ENCODE results near the gene FHOD3.
"Not testable (repeated sequence)": the region's sequence is repeated elsewhere in the genome, so short reads cannot be mapped to it uniquely, and the experiment has no call there.

The FHOD3 gene

DNA sequence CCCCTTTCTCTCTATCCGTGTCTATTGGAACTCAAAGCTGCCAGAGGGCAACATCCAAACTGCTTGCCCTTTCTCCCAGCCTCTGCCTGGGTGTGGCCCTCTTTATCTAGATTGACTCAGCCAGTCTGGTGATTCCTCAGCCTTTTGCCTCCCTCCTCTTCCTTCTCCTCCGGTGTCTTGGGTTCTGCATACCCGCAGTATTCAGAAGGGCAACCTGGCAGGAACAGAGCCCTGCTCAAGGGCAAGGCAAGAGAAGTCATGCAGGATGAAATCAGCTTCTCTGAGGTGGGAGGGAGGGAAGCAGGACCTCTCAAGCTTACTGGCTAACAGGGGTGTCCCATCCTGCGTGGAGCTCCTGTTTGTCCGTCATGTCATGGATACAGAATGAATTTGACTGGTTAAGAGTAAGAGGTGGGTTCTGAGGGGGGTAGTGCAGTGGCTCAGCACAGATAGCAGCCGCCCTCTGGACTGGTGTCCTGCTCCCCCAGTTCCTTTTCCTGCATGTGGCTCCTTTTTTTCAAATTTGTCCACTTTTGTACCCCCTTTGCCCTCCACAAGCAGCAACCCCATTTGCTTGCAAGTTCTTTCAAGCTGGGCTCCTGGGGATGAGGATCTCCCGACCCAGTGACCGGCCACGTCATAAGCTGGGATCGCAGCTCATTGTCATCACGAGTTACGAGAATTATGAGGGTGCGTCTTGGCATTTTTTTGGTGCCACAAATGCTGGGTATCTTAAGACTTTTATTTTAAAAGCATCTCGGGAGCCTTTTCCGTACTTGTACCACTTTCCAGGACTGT, 154.1 kb downstream of the FHOD3 start:
- no peak for DNase-seq (ENCODE audit: low read depth)

DNA sequence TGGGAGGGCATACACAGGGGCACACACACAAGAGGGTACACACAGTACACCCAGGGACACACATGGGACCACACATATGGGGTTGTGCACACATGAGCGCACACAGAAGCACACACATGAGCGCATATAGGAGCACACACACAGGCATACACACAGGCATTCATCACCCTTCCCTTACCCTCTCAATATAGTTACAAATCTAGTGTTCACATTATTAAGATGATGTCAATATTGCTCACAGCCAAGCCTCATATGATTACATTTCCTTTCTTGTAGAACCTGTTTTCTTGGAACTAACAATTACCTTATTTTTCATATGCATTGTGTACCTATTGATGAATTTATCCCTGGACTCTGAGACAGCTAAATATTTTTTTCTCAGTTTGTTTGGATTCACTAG, 156.7 kb downstream of the FHOD3 start:
- DNase-seq (ENCODE audit: low read depth) = no peak

DNA sequence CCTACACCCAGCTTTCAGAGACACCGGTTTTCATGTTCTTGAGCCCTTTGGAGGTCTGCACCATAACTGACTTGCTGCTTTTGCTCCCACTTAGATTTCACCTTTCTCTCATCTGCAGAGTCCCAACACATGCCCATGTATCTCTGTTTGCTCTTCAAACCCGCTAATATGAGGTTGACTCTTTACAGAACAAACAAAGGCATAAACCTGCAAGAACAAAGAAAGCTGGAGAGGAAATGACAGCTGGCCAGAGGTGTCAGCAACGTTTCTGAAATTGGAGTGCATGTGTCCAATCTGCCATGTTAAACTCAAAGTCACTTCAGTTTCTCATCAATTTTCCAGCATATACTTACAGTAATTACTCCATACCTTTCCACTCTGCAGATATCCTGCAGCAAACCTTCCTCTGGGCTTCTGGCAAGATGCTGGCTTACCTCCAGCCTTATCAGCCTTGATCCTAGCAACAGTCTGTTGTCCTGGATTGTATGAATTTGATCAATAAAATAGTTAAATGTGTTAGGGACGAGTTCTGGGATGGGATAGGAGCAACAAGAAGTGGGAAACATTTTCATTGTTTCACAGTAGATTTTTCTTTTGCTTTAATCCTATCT, 157.4 kb downstream of the FHOD3 start:
- no peak for DNase-seq (ENCODE audit: low read depth)

DNA sequence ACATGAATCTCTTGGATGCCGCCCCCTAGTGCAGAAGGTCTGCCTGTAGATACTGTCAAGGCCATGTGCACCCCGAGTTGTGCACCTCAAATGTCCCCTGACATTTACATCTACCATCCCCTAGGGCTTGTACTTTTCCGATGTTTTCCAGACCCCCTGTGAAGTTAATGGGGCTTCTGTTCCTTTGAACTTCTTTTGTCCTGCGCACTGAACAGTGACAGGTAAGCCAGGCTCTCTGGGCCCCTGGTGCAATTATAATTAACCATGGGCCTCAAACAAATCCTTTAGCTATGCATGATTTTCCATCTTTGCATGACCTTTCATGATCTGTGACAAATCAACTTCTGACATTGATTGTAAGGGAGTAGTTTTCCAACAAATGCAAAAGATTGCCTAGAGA, 158.4 kb downstream of the FHOD3 start:
- DNase-seq (ENCODE audit: low read depth) = no peak

DNA sequence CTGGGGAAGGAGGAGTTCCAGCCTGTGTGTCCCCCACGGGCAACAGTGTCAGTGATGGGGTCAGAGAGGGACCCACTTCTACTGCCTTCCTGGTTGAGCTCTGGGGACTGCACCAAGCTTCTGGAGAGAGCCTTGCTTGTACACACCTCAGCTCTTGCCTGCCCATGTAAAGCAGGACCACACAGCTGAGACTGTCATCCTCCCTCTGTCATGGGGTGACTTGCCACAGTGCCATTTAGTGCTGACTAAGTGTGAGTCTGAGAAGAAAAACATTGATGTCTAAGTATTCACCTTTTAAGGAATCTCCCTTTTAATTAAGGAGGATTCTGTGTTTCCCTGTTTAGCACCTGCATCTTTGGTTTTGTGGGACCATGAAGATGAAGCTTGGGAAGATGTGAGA, 159.1 kb downstream of the FHOD3 start:
- DNase-seq (ENCODE audit: low read depth) = no peak

DNA sequence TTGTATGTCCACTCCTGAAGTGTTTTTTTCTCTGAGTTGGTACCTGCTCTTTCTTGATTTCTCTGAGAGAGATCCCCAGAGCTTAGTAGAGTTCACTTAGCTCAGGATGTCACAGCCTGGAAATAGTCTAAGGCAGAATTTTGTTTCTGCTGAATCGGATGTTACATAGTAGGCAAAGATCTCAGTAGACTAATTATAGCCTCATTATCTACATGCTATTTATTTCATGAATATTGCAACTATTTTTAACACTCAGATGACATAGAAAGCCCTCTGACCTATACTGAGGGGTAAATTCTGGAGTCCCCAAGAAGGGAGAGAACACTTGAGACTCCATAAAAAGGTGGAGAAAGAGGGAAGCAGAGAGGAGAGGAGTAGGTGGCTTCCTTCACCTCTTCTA, 160.2 kb downstream of the FHOD3 start:
- no peak for DNase-seq (ENCODE audit: low read depth)

DNA sequence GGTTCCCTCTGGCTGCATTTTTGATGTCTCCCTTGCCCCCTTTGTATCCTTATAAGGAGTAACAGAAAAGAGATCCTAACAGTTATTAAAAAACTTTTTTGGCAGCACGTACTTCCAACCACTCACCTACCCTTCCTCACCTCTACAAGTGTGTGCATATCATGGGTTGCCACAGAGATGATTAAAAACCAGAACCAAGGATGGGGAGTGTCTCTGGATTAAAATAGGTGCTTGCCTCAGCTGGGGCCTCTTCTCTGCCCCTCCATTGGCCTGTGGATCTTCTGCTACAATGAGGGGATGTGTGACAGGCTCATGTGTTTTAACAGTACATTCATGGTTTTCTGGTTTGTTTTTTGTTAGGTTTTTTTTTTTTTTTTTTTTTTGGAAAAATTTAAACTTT, 160.8 kb downstream of the FHOD3 start:
- no peak for DNase-seq (ENCODE audit: low read depth)

DNA sequence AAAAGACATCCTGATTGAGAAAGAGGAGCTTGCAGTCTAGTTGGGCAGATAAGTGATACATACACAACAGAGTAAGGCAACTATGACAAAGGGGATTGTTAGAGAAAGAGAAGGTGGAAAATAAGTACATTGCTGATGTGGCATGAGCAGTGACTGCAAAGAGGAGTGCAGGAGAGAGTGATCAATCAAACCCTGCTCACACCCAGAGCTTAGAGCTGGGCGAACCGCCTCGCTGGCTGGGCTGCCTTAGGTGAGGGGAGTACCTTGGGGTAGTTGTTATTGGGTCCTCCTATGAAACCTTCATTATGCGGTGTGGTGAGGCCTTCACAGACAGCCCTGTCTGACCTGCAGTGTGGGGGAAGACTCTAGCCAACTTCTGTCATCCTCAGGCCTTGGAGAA, 161.7 kb downstream of the FHOD3 start:
- no peak for DNase-seq (ENCODE audit: low read depth)

DNA sequence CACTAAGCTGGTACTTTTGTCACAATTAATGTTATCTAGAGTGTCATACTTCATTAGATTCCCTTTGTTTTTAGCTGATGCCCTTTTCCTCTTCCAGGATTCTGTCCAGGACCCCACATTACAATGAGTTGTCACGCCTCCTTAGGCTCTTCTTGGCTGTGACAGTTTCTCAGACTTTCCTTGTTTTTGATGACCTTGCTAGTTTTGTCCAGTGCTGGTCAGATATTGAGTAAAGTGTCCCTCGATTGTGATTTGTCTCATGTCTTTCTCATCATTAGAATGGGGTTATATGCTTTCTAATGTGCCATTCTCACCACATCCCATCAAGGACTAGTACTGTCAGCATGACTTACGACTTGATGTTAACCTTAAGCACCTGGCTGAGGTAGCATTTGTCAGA, 162.3 kb downstream of the FHOD3 start:
- DNase-seq (ENCODE audit: low read depth) = no peak

DNA sequence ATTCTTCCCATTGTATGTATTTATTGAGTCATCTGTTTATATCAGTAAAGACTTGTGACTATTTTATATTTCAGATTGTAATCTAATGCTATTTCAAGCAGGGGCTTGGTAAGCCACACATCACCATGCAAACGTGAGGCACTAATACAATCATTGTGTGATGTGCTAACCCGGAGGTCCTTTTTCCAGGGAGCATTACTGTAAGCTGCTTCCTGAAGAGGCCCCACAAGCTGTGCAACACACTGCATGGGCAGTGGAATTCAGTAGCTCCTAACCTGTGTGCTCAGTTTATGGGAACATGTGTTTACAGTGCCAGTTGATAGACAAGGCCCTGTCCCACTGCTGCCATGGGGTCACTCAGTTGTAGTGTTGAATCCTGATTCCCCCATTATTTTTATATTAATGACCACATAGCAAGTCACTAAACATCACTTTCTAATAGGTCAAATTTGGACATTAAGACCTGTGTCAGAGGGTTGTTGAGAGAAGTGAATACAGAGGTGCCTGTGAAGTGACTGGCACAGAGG, 162.9 kb downstream of the FHOD3 start:
- no peak for DNase-seq (ENCODE audit: low read depth)

DNA sequence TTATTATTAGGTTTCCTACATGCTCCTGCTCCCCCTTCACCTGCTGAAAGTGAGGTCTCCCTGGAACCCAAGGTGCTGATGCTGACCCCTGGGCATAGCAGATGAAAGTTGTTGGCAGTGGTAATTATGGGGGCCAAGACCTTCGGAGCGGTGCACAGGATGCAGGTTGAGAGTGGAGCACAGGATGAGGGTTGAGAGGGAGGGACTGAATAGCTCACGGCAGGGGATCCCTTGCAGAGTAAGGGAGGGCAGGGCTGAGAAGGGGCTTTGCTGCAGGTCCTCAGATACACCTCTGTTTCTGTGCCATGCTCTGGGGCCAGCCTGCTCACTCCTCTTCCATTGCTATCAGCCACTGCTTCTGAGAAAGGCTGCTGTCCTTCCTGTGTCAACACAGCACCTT, 163.3 kb downstream of the FHOD3 start:
- no peak for DNase-seq (ENCODE audit: low read depth)

DNA sequence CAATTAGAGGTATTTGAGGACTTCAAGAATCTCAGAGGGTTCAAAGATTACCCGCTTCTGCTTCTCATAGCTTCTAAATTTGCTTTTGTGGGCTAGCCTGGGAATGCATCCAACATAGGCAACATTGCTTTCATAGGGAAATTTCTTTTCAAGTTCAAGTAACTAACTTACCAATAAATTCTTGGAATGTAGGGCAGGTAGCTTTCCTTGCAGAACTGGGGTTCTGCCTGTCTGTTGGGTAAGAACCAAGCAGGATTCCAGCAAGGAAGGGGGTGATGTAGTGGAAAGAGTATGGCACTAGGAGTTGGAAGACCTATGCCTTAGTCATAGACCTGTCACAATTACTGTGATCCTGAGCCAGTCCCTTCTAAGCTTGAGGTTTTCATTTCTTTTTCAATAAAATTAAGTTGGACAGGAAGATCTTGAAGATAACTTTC, 164.1 kb downstream of the FHOD3 start:
- no peak for DNase-seq (ENCODE audit: low read depth)

DNA sequence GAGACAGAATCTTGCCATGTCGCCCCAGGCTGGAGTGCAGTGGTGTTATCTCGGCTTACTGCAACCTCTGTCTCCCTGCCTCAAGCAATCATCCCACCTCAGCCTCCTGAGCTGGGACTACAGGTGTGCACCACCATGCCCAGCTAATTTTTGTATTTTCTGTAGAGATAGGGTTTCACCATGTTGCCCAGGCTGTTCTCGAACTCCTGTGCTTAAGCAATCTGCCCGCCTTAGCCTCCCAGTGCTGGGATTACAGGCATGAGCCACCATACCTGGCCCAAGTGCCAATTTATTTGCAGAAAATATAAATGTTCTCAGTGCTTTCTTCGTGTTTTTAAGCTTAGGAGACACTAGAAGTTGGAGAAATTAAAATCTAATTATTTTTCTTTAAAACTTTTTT, 166.0 kb downstream of the FHOD3 start:
- DNase-seq (ENCODE audit: low read depth) = not testable (repeated sequence)

DNA sequence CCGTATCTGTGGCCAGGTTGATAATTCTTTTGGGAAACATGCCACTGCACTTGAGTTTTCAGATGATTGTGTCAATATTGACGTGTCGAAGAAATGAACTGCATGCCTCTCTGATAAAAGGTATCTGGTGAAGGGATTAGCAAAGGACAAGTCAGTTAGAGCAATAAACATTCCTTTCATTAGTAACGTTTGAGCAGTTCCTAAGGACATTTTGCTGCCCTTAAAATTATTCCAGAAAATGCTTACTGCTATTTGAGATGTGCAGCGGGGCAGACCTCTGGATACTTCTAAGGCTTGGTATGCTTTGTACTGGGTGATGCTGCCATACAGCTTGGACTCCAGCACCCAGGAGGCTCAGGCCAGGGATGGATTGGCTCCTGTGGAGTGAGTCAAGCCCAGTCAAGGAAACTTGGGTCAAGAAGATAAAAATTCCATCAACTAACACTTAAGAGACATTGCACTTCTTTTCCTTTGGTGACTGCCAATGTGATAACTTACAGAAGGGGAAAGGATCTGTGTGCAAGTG, 166.7 kb downstream of the FHOD3 start:
- DNase-seq (ENCODE audit: low read depth) = no peak

DNA sequence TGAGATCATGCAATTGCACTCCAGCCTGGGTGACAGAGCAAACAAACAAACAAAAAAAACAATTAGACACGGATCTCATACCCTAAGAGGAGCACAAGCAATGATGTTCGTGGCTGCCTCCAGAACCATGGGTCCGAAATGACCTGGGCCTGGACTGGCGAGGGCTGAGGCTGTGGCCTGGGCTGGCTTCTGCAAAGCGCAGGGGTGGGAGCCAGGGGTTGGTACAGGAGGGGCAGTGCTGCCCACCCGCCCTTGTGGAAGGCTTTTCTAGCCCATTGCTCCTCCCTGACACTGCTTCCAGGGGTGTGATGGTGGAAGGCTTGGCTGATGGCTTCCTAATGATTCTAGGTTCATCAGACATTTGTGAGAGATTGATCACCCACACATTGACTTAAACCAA, 167.8 kb downstream of the FHOD3 start:
- no peak for DNase-seq (ENCODE audit: low read depth)

DNA sequence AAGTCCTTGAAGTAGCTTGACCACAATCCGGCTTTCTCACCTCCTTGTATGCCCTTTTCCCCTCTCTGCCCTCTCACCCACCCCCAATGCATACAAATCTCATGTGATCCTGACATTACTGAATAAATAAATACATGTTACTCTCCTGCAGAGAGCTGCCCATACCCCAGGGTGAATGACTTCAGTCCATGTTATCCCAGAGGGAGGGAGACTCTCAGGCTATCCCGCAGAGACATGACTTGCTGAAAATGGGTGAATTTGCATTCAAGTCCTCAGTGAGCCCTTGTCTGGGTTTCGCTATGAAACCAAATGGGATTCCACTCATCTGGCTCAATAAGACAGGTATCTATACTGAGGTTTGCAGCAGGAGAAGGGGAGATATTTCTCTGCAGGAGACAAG, 168.5 kb downstream of the FHOD3 start:
- no peak for DNase-seq (ENCODE audit: low read depth)

DNA sequence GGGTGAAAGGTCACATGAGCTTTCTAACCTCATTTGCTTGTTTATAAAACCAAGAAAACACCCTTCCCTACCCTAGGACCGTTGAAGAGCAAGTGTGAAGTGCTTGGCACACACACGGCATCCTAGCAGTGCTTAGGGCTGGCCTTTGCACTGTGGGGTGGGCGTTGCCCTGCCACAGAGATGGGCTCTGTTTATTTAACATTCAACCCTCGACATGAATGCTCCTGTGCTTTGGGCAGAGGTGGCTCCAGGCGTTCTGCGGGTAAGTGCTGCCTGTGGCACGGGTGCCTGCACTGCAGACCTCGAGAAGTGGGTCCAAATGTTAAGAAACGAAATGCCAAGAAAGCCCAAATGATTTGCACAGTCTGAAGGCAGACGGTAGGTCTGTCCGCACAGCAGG, 170.1 kb downstream of the FHOD3 start:
- DNase-seq (ENCODE audit: low read depth) = no peak

DNA sequence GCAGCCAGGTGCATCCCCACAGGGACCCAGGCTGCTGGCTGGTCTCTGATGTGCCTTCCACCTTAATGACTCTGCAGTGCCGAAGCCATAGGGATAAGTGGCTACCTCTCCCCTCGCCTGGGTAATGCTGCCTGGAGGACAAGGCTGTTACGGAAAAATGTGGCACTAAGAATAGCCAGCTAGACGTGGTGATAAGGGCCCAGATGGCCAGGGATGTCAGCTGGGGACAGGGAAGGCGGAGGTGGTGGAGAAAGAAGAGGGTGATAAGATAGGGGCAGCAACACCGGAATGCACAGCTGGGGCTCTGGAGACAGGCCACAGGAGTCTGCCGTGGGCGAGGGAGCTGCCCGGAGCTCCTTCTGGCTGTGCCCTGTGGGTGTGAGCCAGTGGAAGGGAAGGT, 170.6 kb downstream of the FHOD3 start:
- no peak for DNase-seq (ENCODE audit: low read depth)

DNA sequence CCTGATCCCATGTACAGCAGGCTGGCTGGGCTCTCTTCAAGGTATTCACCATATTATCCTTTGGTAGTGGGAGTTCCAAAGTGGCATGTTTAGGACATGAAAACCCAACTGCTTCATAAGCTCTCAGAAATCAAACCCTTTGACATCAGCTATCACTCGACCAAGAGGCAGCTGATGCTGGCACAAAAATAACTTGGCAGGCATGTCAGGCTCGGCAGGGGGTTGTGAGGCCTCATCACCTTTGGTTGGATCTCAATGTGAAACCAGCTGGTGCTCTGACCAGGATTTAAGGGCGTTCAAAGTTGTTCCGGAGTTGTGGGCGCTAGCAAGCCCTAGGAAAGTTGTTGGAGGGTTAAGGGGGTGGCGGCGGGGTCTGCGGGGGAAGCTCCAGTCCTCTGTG, 171.9 kb downstream of the FHOD3 start:
- DNase-seq (ENCODE audit: low read depth) = no peak

DNA sequence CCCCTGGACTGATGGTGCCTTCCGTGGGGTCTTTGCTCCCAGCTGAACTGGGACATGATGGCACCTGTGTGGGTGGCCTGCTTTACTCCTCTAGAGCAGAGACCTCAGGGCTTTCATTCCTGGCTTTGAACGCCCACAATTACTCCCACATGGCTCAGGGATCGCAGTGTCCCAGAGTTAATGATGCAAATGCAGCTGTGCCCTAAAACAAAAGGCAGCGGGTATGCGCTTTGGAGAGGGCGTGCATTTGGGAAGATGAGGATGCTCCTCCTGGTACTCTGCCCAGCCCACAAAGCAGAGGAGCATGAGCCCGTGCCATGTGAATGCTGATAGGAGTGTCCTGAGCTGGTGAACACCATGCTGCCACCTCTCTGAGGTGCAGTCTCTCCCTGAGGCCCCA, 173.4 kb downstream of the FHOD3 start:
- DNase-seq (ENCODE audit: low read depth) = no peak

DNA sequence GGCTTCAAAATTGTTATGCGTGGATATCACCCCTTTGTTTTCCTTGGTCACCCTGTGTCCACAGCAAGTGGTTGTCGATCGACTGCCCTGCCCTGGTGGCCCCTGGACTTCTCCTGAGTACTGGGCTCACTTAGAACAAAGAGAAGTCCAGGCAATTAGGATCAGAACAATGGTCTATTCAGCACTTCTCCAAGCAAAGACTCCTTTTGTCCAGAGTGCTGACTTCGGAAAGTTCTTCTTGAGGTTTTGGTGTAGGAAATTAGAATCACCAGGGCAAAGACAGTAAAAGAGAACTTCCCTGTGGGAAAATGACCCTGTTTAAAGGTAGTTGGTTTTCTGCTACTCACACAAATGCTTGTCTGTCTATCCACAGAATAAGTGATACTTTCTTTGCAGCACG, 173.9 kb downstream of the FHOD3 start:
- no peak for DNase-seq (ENCODE audit: low read depth)

DNA sequence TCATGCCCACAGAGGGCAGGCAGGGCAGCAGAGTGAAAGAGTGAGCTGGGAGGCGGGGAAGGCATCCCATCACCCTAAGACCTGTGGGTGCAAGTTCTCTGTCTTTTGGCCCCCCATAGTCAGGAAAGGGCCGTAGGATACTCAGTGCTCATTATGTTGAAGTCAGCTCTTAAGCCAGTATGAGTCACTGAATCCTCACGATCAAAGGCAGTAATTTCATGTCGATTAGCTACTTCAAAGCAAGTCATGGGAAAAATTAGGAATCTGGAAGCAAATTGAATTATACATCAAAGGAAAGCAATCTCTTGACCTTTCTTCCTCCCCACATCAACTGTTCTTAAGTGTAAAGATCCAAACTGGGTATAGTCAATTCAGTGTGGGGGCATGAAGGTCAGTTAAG, 178.9 kb downstream of the FHOD3 start:
- DNase-seq (ENCODE audit: low read depth) = no peak

DNA sequence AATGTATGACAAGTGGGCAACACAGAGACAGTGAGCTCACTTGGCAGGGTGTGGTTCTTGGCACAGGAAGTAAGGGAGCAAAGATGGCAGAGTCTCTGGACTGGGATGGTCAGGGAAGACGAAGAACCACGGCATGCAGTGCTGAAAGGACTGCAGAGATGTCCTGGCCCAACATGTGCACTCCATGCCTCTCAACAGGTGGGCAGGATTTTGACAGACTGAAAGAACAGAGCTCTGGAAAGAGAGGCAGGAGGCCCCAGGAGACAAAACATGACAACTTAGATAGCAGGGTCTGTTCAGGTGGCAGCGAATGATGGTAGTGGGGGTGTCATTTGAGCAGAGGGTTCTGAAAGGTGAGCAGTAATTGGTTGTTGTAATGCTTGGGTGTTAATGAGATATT, 180.3 kb downstream of the FHOD3 start:
- DNase-seq (ENCODE audit: low read depth) = no peak

Data from HS-5 (cell line).